Measurements from ENCODE around the gene DNER. TPM values are rescaled to one million over a fixed set of nuclear protein-coding genes. Genes with fewer than 3 reads are reported as not detected.

DNER gene
- total and polyA plus RNA-seq, 2 of the 4 experiments (the other 2 are of a cell fraction), result under 0.01 to 0.14 TPM

- Histone ChIP-seq H3K14ac (replicated peaks; ENCODE audit: low read depth, low read length) (no peak overlapping the region), H2BK5ac (ENCODE audit: low read depth, low read length, poor library complexity, severe bottlenecking) (peak overlapping the region; percentile 39), H2BK20ac (ENCODE audit: low read depth, low read length) (no peak overlapping the region), H3K27ac (ENCODE audit: insufficient read depth, low read length) (no peak overlapping the region), H3K36me3 (ENCODE audit: control insufficient read depth, insufficient read depth, low read length) (no peaks in the 10 kb centered on the region), H2AK9ac (replicated peaks; ENCODE audit: low read depth, low read length, poor library complexity) (no peak overlapping the region), H3K56ac (ENCODE audit: extremely low read depth, insufficient read depth, low read length) (no peak overlapping the region), H2BK120ac (ENCODE audit: low read depth, low read length) (no peak overlapping the region), H3K4ac (ENCODE audit: low read depth, low read length) (no peak overlapping the region), H4K8ac (ENCODE audit: low read depth in 2 of 2, low read length in 2 of 2) (no peak overlapping the region), H2BK15ac (ENCODE audit: low read depth, low read length) (no peak overlapping the region), H3K9me3 (ENCODE audit: control insufficient read depth, insufficient read depth, low read length) (peaks cover 7% of the 10 kb centered on the region), H2AK5ac (ENCODE audit: low read depth, low read length) (no peak overlapping the region), H3K27me3 (ENCODE audit: control insufficient read depth, insufficient read depth, low read length) (no peaks in the 10 kb centered on the region), H3K4me3 (ENCODE audit: insufficient read depth, low read depth, low read length) (no peak overlapping the region), H4K20me1 (ENCODE audit: insufficient read depth, low read length) (no peaks in the 10 kb centered on the region), H3K23ac (ENCODE audit: low read depth, low read length) (no peak overlapping the region), H2AFZ (replicated peaks; ENCODE audit: low read length, poor library complexity) (no peak overlapping the region), H3K4me1 (ENCODE audit: control insufficient read depth, insufficient read depth, low read length) (no peaks in the 10 kb centered on the region), H3K4me2 (ENCODE audit: low read depth, low read length) (no peak overlapping the region), H3K9me1 (ENCODE audit: insufficient read depth, low read length) (no peaks in the 10 kb centered on the region), H3K9ac (ENCODE audit: low read depth, low read length) (no peak overlapping the region), H3K79me1 (ENCODE audit: low read depth in 1 of 2, low read length in 2 of 2) (no peaks in the 10 kb centered on the region), H4K91ac (ENCODE audit: insufficient read depth, low read depth, low read length) (no peak overlapping the region), H3K18ac (ENCODE audit: low read depth, low read length) (no peak overlapping the region), H4K5ac (ENCODE audit: low read depth, low read length) (no peak overlapping the region)
- CTCF ChIA-PET, result no interaction called here
- in situ Hi-C loops (cut with MboI; ENCODE audit: low sequenced_read_pairs) (no loop called here), intact Hi-C loops (cut with micrococcal nuclease) (no loop called here), dilution Hi-C loops (cut with HindIII; ENCODE audit: low sequenced_read_pairs, unreplicated experiment) (no loop called here)
- POLR2A ChIA-PET (ENCODE audit: unreplicated experiment), result no interaction called here
- no peak for TF ChIP-seq POLR2A (IDR thresholded peaks at IDR 0.05; ENCODE audit: low read depth, low read length)
- no peak for TF ChIP-seq FOS (IDR thresholded peaks at IDR 0.05; ENCODE audit: low read depth, low read length)
- no peak for TF ChIP-seq BHLHE40 (IDR thresholded peaks at IDR 0.05; ENCODE audit: low read depth, low read length)
- TF ChIP-seq MXI1 (IDR thresholded peaks at IDR 0.05; ENCODE audit: borderline replicate concordance, low read depth, low read length), result no peak
- no peak for TF ChIP-seq CEBPB (IDR thresholded peaks at IDR 0.05; ENCODE audit: low read depth, low read length)
- TF ChIP-seq RFX5 (IDR thresholded peaks at IDR 0.05; ENCODE audit: low read depth, low read length), result no peak
- no peak for TF ChIP-seq NFE2L2 (IDR thresholded peaks at IDR 0.05; ENCODE audit: low read depth, low read length)
- no peak for TF ChIP-seq CTCF (conservative IDR thresholded peaks at IDR 0.05; ENCODE audit: low read depth, low read length)
- TF ChIP-seq MAFK (IDR thresholded peaks at IDR 0.05; ENCODE audit: low read depth, low read length), result no peak
- TF ChIP-seq ELK1 (IDR thresholded peaks at IDR 0.05; ENCODE audit: borderline replicate concordance, low read depth, low read length), result no peak
- TF ChIP-seq RCOR1 (IDR thresholded peaks at IDR 0.05; ENCODE audit: insufficient replicate concordance, low read length), result no peak
- WGBS, 2 experiments (ENCODE audit: extremely low coverage in 2 of 2, insufficient read length in 1 of 2), result 42 to 100% methylated on average over 3 to 5 of the region's 5 CpGs
- ATAC-seq (ENCODE audit: low read depth) (no peak), DNase-seq (no peak)
- no TSS peak for BruUV-seq (replicated peaks)
These were observed 151.0 kb downstream of the DNER start for GRCh38 chr2:229563388-229563787.

All from IMR-90 (cell line).